SU-DHL-6 (cell line): Measurements from ENCODE around the gene ALK.

Experiments used
- H2AFZ ChIP-seq: fragments of 200-600 bp; sonication (generic); 2 replicates; pipeline ENCODE4 v1.6.1; 2014; ENCODE audit warnings: low read depth, mild to moderate bottlenecking, moderate library complexity, mixed read lengths, antibody characterized with exemption, low read length; ENCODE audit not compliant: severe bottlenecking
- H3F3A ChIP-seq: fragments of 200-600 bp; shearing (Covaris generic); 2 replicates; pipeline ENCODE4 v1.6.0; 2016; ENCODE audit warnings: antibody characterized with exemption, mild to moderate bottlenecking; ENCODE audit not compliant: insufficient read depth
- H3K27ac ChIP-seq: fragments of 200-600 bp; sonication (generic); 2 replicates; pipeline ENCODE4 v1.5.1; 2016; ENCODE audit warnings: low read depth, mild to moderate bottlenecking, low read length, moderate library complexity, mixed read lengths
- H3K27me3 ChIP-seq: fragments of 200-600 bp; sonication (generic), shearing (Covaris generic); 2 replicates; pipeline ENCODE4 v1.6.0; 2014; ENCODE audit warnings: mild to moderate bottlenecking, low read length
- H3K36me3 ChIP-seq: fragments of 200-600 bp; sonication (generic); 2 replicates; pipeline ENCODE4 v1.6.1; 2014; ENCODE audit warnings: mild to moderate bottlenecking, low read length, mixed read lengths
- H3K4me2 ChIP-seq: fragments of 300-600, 200-600 bp; shearing (Covaris generic), sonication (generic); 2 replicates; pipeline ENCODE4 v1.6.0; 2014; ENCODE audit warnings: low read length, low read depth, mild to moderate bottlenecking; ENCODE audit not compliant: poor library complexity, severe bottlenecking
- H3K4me3 ChIP-seq: fragments of 200-600 bp; sonication (generic); 2 replicates; pipeline ENCODE4 v1.5.1; 2014; ENCODE audit warnings: antibody characterized with exemption, low read length, mild to moderate bottlenecking, mixed read lengths; ENCODE audit not compliant: insufficient read depth, poor library complexity, severe bottlenecking
- H3K79me2 ChIP-seq: fragments of 200-600 bp; sonication (generic); 2 replicates; pipeline ENCODE4 v1.6.1; 2014; ENCODE audit warnings: mild to moderate bottlenecking, low read length, moderate library complexity; ENCODE audit not compliant: insufficient read depth
- H3K9ac ChIP-seq: fragments of 200-600 bp; sonication (generic); 2 replicates; pipeline ENCODE4 v1.7.0; 2014; ENCODE audit warnings: mild to moderate bottlenecking, low read length
- H3K9me2 ChIP-seq: fragments of 200-600 bp; sonication (generic); replicated peaks from 2 replicates; pipeline ENCODE4 v1.6.1; 2014; ENCODE audit warnings: low read length; ENCODE audit not compliant: insufficient read depth
- H3K9me3 ChIP-seq: fragments of 200-600 bp; sonication (generic); 2 replicates; pipeline ENCODE4 v1.6.1; 2014; ENCODE audit warnings: low read length, mixed read lengths; ENCODE audit not compliant: insufficient read depth
- H4K20me1 ChIP-seq: fragments of 200-600 bp; sonication (generic); 2 replicates; pipeline ENCODE4 v1.6.1; 2014; ENCODE audit warnings: low read depth, mild to moderate bottlenecking, antibody characterized with exemption, low read length, moderate library complexity, mixed read lengths
- EZH2phosphoT487 ChIP-seq: fragments of 200-600 bp; sonication (generic), shearing (Covaris generic); conservative IDR thresholded peaks from 2 replicates; pipeline ENCODE4 v1.6.1; 2018; ENCODE audit warnings: mild to moderate bottlenecking, antibody characterized with exemption, low read length, moderate library complexity, mixed read lengths
- TF ChIP-seq, protein P1 (sequence below): fragments of 200-600 bp; sonication (generic); IDR thresholded peaks from one replicate; pipeline ENCODE4 v1.5.1; 2017; ENCODE audit warnings: antibody characterized with exemption, mild to moderate bottlenecking, low read length, moderate library complexity; ENCODE audit not compliant: insufficient read depth, poor library complexity, severe bottlenecking

The ALK gene

DNA sequence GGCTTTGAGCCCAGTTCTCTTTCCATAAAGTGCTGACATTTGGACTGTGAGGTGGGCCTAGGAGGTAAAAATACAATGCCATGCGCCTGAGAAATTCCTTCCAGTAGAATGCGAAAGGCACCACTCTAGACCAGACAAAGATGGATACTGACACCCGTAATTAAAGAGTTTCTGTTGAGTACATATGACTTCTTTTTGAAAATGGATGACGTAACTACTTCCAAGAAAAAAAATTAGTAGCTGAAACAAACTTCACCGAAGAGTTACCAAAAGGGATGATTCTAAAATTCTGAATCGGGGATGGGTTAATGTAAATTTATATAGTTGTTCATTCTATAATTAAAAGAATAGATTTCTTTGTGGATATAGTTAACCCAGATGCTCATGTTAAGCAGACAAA, 146.8 kb downstream of the ALK start:
- Histone ChIP-seq H3F3A (no peaks in the 10 kb centered on the region), H3K4me2 (no peak overlapping the region), H2AFZ (no peak overlapping the region), H3K27me3 (no peaks in the 10 kb centered on the region), H3K36me3 (no peaks in the 10 kb centered on the region), H3K9ac (no peak overlapping the region), H3K4me3 (no peak overlapping the region), H3K27ac (no peak overlapping the region), H3K9me2 (no peaks in the 10 kb centered on the region), H3K9me3 (no peaks in the 10 kb centered on the region), H3K79me2 (no peaks in the 10 kb centered on the region), H4K20me1 (no peaks in the 10 kb centered on the region)
- no peak for TF ChIP-seq EZH2phosphoT487

DNA sequence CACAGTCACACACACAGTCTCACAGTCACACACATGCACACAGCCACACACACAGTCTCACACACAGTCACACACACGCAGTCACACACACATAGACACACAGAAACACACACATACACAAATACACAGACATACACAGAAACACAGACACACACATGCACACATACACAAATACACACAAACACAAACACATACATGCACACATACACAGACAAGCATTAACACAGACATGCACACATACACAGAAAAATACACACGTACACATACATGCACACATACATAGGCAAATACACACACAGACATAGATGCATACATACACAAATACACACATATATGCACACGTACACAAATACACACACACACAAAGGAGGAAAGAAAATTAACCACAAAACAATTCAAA, 150.5 kb downstream of the ALK start:
- Histone ChIP-seq H3F3A (no peaks in the 10 kb centered on the region), H3K79me2 (no peaks in the 10 kb centered on the region), H3K9me3 (no peaks in the 10 kb centered on the region), H3K9ac (no peak overlapping the region), H4K20me1 (no peaks in the 10 kb centered on the region), H3K27ac (no peak overlapping the region), H3K9me2 (no peaks in the 10 kb centered on the region), H3K4me2 (no peak overlapping the region), H3K27me3 (no peaks in the 10 kb centered on the region), H2AFZ (no peak overlapping the region), H3K36me3 (no peaks in the 10 kb centered on the region), H3K4me3 (no peak overlapping the region)
- no peak for TF ChIP-seq EZH2phosphoT487
- TF ChIP-seq, protein P1, sequence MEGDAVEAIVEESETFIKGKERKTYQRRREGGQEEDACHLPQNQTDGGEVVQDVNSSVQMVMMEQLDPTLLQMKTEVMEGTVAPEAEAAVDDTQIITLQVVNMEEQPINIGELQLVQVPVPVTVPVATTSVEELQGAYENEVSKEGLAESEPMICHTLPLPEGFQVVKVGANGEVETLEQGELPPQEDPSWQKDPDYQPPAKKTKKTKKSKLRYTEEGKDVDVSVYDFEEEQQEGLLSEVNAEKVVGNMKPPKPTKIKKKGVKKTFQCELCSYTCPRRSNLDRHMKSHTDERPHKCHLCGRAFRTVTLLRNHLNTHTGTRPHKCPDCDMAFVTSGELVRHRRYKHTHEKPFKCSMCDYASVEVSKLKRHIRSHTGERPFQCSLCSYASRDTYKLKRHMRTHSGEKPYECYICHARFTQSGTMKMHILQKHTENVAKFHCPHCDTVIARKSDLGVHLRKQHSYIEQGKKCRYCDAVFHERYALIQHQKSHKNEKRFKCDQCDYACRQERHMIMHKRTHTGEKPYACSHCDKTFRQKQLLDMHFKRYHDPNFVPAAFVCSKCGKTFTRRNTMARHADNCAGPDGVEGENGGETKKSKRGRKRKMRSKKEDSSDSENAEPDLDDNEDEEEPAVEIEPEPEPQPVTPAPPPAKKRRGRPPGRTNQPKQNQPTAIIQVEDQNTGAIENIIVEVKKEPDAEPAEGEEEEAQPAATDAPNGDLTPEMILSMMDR: no peak

DNA sequence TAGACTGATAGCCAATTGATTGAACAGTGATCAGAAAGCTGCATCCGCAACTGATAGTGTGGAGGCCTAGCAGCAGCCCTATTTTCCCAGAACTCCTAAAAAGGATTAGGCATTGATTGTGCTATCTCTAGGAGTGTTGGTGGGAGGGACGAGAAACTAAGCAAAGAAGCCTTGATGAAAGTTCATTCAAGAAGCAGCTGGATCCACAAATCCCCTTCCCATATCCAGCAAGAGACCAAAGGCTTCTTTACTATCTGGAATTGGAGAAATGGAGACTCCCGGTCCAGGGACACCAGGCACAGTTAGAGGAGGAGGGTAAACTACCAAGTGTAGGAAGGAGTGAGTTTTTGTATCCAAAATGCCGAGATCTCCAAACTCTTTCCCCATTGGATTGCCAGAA, 151.5 kb downstream of the ALK start:
- no peaks in the 10 kb centered on the region for H3K9me2 ChIP-seq
- H3K27me3 ChIP-seq: no peaks in the 10 kb centered on the region
- H3K79me2 ChIP-seq: no peaks in the 10 kb centered on the region
- H3K36me3 ChIP-seq: no peaks in the 10 kb centered on the region
- H2AFZ ChIP-seq: no peak overlapping the region
- no peaks in the 10 kb centered on the region for H3K9me3 ChIP-seq
- no peak overlapping the region for H3K27ac ChIP-seq
- no peak for TF ChIP-seq EZH2phosphoT487
- TF ChIP-seq, protein P1: no peak
- H3F3A ChIP-seq: no peaks in the 10 kb centered on the region
- no peak overlapping the region for H3K4me3 ChIP-seq
- no peak overlapping the region for H3K4me2 ChIP-seq
- H4K20me1 ChIP-seq: no peaks in the 10 kb centered on the region
- no peak overlapping the region for H3K9ac ChIP-seq

- H3K36me3 ChIP-seq: no peaks in the 10 kb centered on the region
- no peaks in the 10 kb centered on the region for H3K79me2 ChIP-seq
- TF ChIP-seq EZH2phosphoT487: no peak
- TF ChIP-seq, protein P1: no peak
- no peak overlapping the region for H3K27ac ChIP-seq
- no peaks in the 10 kb centered on the region for H3K9me3 ChIP-seq
- no peaks in the 10 kb centered on the region for H4K20me1 ChIP-seq
- no peaks in the 10 kb centered on the region for H3K9me2 ChIP-seq
- no peak overlapping the region for H3K4me2 ChIP-seq
- no peaks in the 10 kb centered on the region for H3K27me3 ChIP-seq
- no peak overlapping the region for H3K4me3 ChIP-seq
- no peak overlapping the region for H3K9ac ChIP-seq
- no peak overlapping the region for H2AFZ ChIP-seq
- no peaks in the 10 kb centered on the region for H3F3A ChIP-seq
These were observed 153.6 kb downstream of the ALK start for GRCh38 chr2:29767606-29768335.
